Suprapubic skin (tissue), 4 donors: ENCODE results near the gene GOLGA5. TPM values are rescaled to one million over a fixed set of nuclear protein-coding genes. Genes with fewer than 3 reads are reported as not detected.

Source experiments
- DNase-seq, 2 donors: peaks; one replicate each; pipeline ENCODE4 v3.0.0-alpha.2; 2019; ENCODE audit warnings: low spot score in 2 of 2
- H3K27ac ChIP-seq: fragments of 200-600 bp; sonication (generic); one replicate; pipeline ENCODE4 v1.5.1; 2019
- H3K27me3 ChIP-seq: fragments of 200-600 bp; sonication (generic); one replicate; pipeline ENCODE4 v1.5.1; 2019
- H3K36me3 ChIP-seq: fragments of 200-600 bp; sonication (generic); one replicate; pipeline ENCODE4 v1.5.1; 2019
- H3K4me1 ChIP-seq: fragments of 200-600 bp; sonication (generic); one replicate; pipeline ENCODE4 v1.5.1; 2019
- H3K4me3 ChIP-seq: fragments of 200-600 bp; sonication (generic); one replicate; pipeline ENCODE4 v1.5.1; 2019; ENCODE audit warnings: mild to moderate bottlenecking
- H3K9me3 ChIP-seq: fragments of 200-600 bp; sonication (generic); one replicate; pipeline ENCODE4 v1.5.1; 2019
- CTCF ChIP-seq, 2 donors: fragments of 200-600 bp in 1 of 2; fragments of 450-650 bp in 1 of 2; sonication (generic) in 1 of 2; IDR thresholded peaks; one replicate each; pipeline ENCODE4 v1.5.1; 2016 to 2019; ENCODE audit warnings: antibody characterized with exemption in 2 of 2, mild to moderate bottlenecking in 1 of 2, moderate library complexity in 1 of 2
- EP300 ChIP-seq: sonication (generic); formaldehyde crosslinking; IDR thresholded peaks from one replicate; pipeline ENCODE4 v1.6.1; 2017; ENCODE audit warnings: antibody characterized with exemption
- POLR2A ChIP-seq, 2 donors: fragments of 450-650 bp; IDR thresholded peaks; one replicate each; pipeline ENCODE4 v1.6.1; 2017; ENCODE audit warnings: antibody characterized with exemption in 2 of 2, mild to moderate bottlenecking in 2 of 2, moderate library complexity in 2 of 2
- POLR2AphosphoS5 ChIP-seq, 3 donors: sonication (generic); formaldehyde crosslinking; IDR thresholded peaks; one replicate each; pipeline ENCODE4 v1.6.1; 2017; ENCODE audit warnings: antibody characterized with exemption in 3 of 3
- WGBS: methylation state at CpG from one replicate; pipeline ENCODE4 v1.1.5; 2018; 5-methylcytosine and 5-hydroxymethylcytosine counted together
- total RNA-seq, 4 donors: library from RNA; depleted of rRNA; stranded (reverse); fragments of >200 nt; gene quantifications; one replicate each; pipeline ENCODE4 v1.1.0, GENCODE V29; 2016

The GOLGA5 gene
- total RNA-seq, 4 donors from 2014 or later: 26.2 to 35.3 (median 30.8) TPM

- no peak for DNase-seq
- WGBS: 64% methylated on average over 2 of the region's 2 CpGs
- Histone ChIP-seq H3K4me3 (no peak overlapping the region), H3K9me3 (no peaks in the 10 kb centered on the region), H3K27me3 (no peaks in the 10 kb centered on the region), H3K36me3 (peaks cover 86% of the 10 kb centered on the region), H3K27ac (no peak overlapping the region), H3K4me1 (no peaks in the 10 kb centered on the region)
- no peak for TF ChIP-seq POLR2A (IDR thresholded peaks at IDR 0.05)
Measured at GRCh38 chr14:92830902-92831301, 36.8 kb downstream of the GOLGA5 start.

- Histone ChIP-seq H3K36me3 (peaks cover 81% of the 10 kb centered on the region), H3K9me3 (no peaks in the 10 kb centered on the region), H3K27me3 (no peaks in the 10 kb centered on the region), H3K27ac (no peak overlapping the region), H3K4me3 (no peak overlapping the region), H3K4me1 (no peaks in the 10 kb centered on the region)
- no peak for TF ChIP-seq POLR2AphosphoS5 (IDR thresholded peaks at IDR 0.05)
- TF ChIP-seq POLR2A (IDR thresholded peaks at IDR 0.05): no peak
- TF ChIP-seq EP300: no peak
- TF ChIP-seq CTCF (IDR thresholded peaks at IDR 0.05): no peak
- no peak for DNase-seq
- WGBS: 46% methylated on average over 7 of the region's 7 CpGs
Measured at GRCh38 chr14:92832137-92832700, 38.1 kb downstream of the GOLGA5 start.

- Histone ChIP-seq H3K27ac (no peak overlapping the region), H3K27me3 (no peaks in the 10 kb centered on the region), H3K4me3 (no peak overlapping the region), H3K4me1 (peaks cover 3% of the 10 kb centered on the region), H3K9me3 (no peaks in the 10 kb centered on the region), H3K36me3 (peaks cover 53% of the 10 kb centered on the region)
- DNase-seq: no peak
- TF ChIP-seq CTCF (IDR thresholded peaks at IDR 0.05) (no peak), POLR2A (IDR thresholded peaks at IDR 0.05) (no peak), POLR2AphosphoS5 (IDR thresholded peaks at IDR 0.05) (no peak), EP300 (no peak)
- 83% methylated on average over 4 of the region's 4 CpGs for WGBS
Measured at GRCh38 chr14:92841930-92842329, 47.8 kb downstream of the GOLGA5 start.

GRCh38 chr14:92844204-92844603 lies 50.1 kb downstream of the GOLGA5 start:
- no peaks in the 10 kb centered on the region for H3K9me3 ChIP-seq
- no peak for DNase-seq
- TF ChIP-seq POLR2A (IDR thresholded peaks at IDR 0.05): no peak
- TF ChIP-seq POLR2AphosphoS5 (IDR thresholded peaks at IDR 0.05): no peak
- TF ChIP-seq EP300: no peak
- no peak for TF ChIP-seq CTCF (IDR thresholded peaks at IDR 0.05)
- peaks cover 31% of the 10 kb centered on the region for H3K36me3 ChIP-seq
- WGBS: 70% methylated on average over 4 of the region's 4 CpGs
- H3K4me1 ChIP-seq: peaks cover 3% of the 10 kb centered on the region
- no peaks in the 10 kb centered on the region for H3K27me3 ChIP-seq
- no peak overlapping the region for H3K27ac ChIP-seq
- H3K4me3 ChIP-seq: no peak overlapping the region

- 63% methylated on average over 2 of the region's 2 CpGs for WGBS
- Histone ChIP-seq H3K27ac (no peak overlapping the region), H3K36me3 (peaks cover 12% of the 10 kb centered on the region), H3K4me1 (peaks cover 3% of the 10 kb centered on the region), H3K9me3 (no peaks in the 10 kb centered on the region), H3K27me3 (no peaks in the 10 kb centered on the region), H3K4me3 (no peak overlapping the region)
- TF ChIP-seq POLR2A (IDR thresholded peaks at IDR 0.05): no peak
- TF ChIP-seq EP300: no peak
- TF ChIP-seq CTCF (IDR thresholded peaks at IDR 0.05): no peak
- no peak for TF ChIP-seq POLR2AphosphoS5 (IDR thresholded peaks at IDR 0.05)
- DNase-seq: no peak
Measured at GRCh38 chr14:92846162-92846897, 52.2 kb downstream of the GOLGA5 start.
